Measurements from ENCODE around the gene MEIS2. TPM values are rescaled to one million over a fixed set of nuclear protein-coding genes. Genes with fewer than 3 reads are reported as not detected.

MEIS2 gene
- total and polyA plus RNA-seq, 2 experiments from 2014 or later, result 0.27 TPM; not detected in 1

DNA sequence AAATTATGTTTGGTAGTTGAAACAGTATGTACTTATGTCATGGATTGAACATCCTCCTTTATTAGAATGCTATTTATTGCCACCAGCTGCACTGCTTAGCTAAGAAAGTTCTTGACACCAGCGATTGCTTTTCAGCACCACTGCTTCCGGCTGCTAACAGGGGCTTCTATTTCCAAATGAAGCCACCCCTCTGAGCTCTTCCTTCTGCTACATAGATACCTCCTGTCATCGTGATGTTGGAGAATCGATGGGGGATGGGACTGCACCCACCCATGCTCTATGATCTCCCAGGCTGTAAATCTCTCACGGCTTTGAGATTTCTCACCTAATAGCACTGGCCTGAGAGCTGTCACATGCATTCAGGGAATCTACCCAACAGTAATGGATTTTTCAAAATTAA lies 259.2 kb downstream of the MEIS2 start (continued):
- no peak for TF ChIP-seq REST (IDR thresholded peaks at IDR 0.05; ENCODE audit: unreplicated experiment)
- TF ChIP-seq ZNF462 (CRISPR knock-in tag; IDR thresholded peaks at IDR 0.05), result no peak

Small RNAs within 50 kb of the gene (microRNA-seq; reads per million reads assigned to microRNA genes)
- not detected for gene MIR8063

Small RNAs within 50 kb of the gene (small RNA-seq; reads per million reads assigned to genes)
- not detected for gene MIR8063 (ENCODE audit: low replicate concordance)
- not detected for gene RF00012 (ENCODE audit: low replicate concordance)
- not detected for gene RF00019 (ENCODE audit: low replicate concordance)
